Measurements from ENCODE around the gene PSMA2.
A peak's percentile ranks its signal among the peaks of the same experiment; 100 is the strongest.

The PSMA2 gene

DNA sequence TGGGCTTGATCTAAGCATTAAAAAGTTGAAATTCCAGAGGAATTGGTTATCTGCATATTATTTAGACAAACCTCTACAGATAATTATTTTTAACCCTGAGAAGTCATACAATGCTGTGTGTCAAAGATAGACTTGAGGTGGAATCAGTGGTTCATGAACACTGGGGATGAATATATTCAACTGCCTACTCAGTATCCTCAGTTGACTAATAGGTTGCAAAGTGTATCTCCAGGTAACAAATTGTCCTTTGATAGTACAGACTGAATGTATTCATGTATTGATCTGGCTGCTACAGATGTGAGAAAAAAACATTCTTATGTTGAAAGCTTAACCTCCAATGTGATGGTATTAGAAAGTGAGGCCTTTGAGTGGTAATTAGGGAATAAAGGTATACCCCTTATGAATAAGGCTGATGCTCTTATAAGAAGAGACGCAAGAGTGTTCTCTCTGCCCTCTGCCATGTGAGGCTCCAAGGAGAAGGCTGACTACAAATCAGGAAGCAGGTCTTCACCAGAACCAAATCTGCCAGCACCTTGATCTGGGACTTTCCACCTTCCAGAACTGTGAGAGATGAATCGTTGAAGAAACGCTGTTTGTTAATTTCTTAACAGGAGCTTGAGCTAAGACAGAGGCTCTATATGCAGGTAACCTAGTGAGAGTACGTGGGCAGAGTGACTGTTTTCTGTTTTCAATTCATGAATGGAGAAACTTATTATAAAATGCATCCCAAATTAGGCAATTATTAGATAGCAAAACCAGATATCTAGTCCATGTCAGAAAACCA, 7.7 kb upstream of the PSMA2 start:
- DNase-seq = no peak

DNA sequence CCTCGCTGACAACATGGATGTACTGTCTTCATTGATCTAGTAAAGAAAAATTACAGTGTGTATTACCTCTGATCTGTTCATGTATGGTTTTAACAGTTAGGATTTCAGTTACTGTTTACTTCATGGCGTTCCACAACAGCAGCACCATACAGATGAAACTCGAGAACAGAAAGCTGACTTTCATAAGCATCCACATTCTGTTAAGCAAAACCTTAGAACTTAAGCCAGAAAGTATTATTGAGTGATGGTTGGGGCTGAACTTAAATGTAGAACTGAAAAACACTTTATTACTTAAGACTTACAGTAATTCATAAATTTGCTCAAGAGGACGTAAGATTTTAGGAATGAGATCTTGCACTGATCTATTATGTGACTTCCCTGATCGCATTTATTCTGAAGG, 3.9 kb upstream of the PSMA2 start:
- DNase-seq = no peak

DNA sequence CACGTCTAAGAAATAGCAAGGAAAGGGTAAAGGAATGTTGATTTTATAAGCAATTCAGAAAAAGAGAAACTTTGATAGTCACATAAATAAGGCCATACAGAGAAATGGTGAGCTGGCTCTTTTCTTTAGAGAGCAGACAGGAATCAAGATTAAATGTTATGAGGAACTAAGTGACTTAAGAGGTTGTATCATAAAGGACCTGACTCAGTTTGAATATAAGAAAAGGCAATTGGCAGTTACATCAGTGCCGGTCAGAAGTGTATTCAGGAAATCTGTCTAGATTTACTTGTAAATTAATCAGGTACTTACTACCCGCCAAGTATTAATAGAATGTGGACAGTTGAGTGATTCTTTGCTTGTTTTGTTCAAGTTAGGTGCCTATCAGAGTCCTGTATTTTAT, 2.3 kb upstream of the PSMA2 start:
- no peak for DNase-seq

DNA sequence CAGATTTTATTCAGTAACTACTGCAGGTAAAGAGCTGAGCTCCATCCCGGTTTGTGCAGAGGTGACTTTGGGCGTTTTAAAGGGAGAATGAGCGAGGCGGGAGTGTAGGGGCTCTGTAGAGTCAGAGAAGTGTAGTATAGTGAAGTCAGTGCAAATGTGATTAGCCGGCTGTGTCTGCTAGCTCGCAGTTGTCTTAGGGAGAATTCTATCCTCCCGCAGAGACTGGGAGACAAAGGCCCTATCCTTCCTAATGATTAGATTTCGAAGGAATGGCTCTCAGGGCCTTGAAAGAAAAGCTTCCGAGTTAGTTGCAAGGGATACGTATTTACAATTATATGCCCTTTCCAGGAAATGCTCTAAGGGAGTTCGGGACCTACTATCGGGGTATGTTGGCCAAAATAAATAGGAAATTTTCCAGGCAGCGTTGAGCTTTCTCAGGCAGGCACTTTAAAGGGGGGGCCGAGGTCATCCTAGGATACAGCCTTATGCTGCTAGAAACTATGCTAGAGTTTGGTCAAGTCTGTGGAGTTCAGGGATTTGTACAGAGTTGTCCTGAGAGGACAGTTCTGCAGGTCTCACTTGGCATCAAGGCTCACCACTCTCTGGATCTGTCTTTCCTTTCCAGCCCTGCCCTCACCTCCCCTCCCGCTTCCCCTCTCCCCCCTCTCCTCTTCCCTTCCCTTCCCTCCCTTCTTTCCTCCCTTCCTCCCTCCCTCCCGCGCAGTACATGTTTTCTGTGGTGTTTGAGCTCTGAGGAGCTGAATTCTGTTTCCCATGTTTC, 1.0 kb upstream of the PSMA2 start:
- DNase-seq = peak; percentile 43 to 51

DNA sequence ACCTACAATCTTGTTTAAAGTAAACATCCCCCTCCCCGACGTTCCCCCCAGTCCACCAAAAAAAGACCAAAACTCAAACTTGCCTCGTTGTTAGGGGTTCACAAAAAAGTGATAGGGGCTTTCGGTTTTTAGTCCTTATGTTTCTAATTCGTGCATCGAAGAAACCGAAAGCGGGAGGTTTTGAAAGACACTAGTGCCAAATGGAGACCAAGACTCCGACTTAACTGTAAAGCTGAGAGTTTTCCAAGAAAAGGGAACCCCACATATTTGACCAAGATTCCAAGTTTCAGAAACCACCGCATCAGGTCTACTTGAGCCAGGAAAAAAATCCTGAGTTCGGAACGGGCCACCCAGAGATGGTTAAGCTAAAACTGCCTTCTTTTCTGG, 534 bp downstream of the PSMA2 start:
- DNase-seq = no peak

DNA sequence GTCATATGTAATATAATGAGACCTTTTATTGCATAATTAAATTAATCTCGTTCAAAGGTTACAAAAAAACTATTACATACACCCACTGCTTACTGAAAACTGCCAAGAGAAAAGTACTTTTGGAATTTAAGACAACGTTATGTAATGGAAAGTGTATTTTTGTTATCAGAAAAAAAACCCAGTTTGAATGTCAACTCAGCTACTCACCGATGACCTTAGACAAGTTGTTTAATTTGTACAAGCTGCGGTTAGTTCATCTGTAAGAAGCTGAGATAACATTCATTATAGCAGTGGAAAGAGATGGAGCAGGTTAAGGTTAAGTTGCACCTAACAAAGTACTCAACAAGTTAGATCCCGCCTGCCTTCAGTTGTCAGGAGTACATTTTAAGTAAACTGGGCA, 1.1 kb downstream of the PSMA2 start:
- peak in 1 of 2 experiments; percentile 34 for DNase-seq

DNA sequence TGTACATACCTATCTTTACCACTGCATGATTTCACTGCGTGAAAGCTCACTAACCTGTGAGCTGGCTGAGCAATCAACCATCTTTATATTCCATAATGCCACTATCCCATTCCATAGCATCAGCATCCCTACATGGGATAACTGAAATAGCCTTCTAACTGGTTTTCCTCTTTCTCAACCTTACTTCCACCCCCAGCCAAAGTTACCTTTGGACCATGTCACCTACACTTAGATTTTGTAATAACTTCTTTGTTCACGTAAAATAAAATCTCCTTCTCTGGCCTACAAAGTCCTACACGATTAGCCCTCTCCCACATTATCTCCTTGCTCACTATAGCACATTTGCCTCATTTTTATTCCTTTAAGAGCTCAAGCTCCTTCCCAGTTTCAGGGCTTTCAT, 2.5 kb downstream of the PSMA2 start:
- DNase-seq = no peak

DNA sequence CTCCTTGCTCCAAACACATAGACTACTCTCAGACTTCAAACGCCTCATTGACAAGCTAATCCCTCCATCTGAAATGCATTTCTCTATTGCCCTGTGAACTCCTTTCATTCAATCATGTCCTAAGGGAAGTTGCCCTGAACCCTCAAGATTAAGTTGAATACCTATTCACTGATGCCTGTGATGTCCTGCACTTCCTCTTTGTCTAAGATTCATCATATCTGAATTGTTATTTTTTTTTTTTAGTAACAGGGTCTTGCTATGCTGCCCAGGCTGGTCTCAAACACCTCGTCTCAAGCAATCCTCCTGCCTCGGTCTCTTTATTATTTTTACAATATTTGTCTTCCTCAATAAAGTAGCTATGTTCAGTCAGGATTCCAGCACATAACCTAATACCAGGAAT, 3.2 kb downstream of the PSMA2 start:
- DNase-seq = peak in 1 of 2 experiments; percentile 37

DNA sequence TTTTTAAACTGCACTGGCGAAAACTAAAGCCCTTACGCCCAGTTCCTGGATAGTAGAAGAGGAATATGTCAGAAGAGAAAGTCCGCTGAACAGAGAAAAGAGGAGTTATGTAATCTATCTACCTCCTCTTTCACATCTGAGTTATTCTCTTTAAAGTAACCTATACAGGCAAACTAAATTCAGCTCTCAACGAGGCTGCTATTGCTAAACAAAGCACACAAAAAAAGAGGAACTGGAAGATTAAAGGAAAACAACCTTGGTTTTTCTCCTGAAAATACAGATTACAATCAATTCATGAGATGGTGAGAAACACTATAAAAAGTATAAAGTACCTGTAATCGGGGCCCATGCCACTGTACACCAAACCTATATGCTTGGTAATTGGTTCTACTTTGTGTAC, 5.8 kb downstream of the PSMA2 start:
- peak; percentile 57 to 62 for DNase-seq

DNA sequence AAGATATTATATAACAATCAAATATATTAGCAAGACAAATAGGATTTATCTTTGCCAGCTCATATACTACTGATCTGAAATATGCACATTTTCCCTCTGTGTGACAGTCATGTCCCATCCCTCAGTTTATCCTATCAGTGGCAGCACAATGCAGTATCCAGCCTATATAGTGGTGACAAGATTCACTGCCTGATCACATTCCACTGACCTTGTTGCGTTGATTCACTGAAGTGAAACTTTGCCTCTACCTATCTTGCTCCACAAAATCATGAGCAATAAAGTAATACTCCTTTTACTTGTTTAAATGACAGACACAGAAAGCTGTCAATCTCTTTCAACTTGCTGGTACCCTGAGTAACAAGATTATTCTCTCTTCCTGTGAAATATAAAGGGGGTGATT, 6.3 kb downstream of the PSMA2 start:
- no peak for DNase-seq

DNA sequence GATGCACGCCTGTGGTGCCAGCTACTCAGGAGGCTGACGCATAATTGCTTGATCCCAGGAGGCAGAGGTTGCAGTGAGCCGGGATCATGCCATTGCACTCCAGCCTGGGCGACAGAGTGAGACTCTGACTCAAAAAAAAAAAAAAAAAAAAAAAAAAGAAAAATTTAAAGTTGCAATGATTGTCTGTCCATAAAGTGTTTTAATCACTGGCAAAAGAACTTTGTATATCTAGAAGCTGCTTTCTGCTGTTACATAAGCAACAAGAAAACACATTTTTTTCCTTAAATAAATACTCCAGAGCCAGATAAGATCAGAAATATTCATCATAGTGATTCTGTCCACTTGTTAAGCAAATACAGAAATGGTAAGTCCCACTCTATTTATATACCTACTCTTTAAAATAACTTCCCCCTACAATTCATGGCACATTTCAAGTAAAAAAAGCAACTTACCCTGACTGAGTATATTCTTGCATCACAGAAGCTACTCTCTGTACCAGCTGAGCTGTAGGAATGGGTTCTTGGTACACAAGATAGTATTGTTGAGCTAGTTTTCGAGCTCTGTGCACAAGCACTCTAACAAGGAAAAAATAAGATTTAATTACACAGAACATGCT, 7.6 kb downstream of the PSMA2 start:
- DNase-seq = peak in 1 of 2 experiments; percentile 29

DNA sequence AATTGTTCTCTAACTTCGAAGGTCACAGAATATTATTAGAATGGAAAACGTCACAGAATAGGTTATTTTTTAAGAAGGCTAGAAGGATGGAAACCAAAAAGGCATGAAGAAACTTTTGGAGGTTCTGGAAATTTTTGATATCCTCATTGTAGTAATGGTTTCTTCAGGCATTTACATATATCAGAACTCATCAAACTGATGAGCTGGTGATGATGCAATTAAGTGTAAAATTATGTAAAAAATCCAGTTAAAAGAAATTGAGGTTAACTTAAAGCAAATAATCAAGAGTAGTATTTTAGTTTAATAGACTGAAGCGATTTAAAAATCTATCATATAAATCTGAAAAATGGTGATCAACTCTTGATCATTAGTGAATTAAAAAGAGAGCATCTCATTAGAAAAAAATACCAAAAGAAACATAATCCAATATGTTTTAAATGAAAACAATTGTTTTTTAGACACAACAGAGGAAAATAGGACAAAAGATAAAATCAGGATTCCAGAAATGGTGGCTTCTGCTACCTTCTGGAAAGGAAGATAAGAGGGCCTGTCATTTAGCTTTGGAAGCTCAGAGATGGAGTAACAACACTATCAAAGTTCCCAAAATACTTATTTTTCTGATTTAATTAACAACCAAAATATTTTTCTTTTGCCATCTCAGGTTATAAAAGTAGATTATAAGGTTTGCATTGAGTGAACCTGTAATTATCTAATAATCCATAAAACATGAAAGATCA, 9.8 kb downstream of the PSMA2 start:
- DNase-seq = no peak

DNA sequence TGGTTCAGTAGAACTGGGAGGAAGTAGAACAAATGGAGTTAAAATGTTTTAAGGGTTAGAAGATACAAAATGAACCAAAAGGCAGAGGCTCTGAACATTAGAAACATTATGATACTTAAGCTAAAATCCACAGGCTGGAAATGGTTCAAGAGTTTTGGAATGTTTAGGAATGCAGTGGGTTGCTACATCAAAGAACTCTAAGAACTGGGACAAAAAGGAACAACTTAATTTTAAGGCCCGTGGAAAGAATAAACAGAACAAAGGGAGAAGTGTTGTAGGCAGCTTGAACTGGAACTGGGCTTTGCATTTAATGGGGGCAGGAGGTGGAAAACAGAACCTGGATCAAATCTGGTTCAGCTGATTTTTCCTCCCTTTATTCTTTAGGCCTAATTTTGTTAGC, 16.6 kb downstream of the PSMA2 start:
- no peak for DNase-seq

DNA sequence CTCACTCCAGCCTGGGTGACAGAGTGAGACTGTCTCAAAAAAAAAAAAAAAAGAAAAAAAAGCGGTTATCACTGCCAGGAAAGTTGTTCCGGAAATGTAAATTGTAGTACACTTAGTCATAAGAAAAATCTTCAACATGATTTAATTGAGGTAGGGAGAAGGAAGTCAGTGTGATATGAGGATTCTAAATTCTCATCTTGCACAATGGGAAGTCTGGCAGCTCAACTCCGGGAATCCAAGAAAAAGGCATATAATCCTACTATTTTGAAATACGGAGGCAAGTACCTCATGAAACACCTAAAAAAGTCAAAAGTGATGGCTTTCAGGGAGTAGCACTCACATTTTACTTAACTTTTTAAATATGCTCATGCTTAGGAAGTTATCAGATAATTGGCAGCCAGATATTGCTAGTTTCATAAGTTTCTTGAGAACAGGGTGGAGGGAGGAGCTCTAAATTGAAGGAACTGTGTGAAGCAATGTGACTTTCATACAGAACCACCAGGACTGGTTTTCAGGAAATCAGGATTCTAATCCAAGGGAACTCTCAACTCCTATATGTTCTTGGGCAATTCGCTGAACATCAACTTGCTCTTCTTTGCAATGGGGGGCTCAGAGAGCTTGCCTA, 17.4 kb downstream of the PSMA2 start:
- no peak for DNase-seq

DNA sequence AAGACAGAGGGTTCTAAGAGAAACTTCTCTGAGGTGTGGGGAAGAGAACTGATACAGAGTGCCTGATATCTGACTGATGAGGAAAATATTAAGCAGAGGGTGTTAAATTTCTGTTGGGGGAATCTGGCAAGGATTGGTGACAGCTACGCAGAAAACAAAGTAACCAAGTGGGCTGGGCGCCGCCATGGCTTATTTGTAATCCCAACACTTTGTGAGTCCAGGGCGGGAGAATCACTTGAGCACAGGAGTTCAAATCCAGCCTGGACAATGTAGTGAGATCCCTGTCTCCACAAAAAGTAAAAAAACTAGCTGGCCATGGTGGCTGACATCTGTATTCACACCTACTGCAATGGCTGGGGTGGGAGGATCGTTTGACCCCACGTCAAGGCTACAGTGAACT, 18.0 kb downstream of the PSMA2 start:
- DNase-seq = no peak

DNA sequence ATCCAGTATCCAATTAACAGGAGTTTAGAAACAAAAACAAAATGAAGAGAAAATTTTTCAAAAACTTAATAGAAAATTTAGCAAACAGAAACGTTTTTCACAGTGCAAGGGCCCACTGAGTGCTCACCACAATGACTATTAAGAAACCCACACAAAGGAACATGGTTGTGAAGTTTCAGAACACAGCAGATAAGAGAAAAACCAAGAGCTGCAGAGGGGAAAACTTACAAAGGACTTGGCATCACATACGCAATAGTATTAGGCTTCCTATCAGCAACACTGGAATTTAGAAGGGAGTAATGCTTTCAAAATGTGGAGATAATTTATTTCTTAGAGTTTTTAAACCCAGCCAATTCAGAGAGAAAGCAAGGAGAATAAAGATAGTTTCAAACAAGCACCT, 18.4 kb downstream of the PSMA2 start:
- peak in 1 of 2 experiments; percentile 25 for DNase-seq

DNA sequence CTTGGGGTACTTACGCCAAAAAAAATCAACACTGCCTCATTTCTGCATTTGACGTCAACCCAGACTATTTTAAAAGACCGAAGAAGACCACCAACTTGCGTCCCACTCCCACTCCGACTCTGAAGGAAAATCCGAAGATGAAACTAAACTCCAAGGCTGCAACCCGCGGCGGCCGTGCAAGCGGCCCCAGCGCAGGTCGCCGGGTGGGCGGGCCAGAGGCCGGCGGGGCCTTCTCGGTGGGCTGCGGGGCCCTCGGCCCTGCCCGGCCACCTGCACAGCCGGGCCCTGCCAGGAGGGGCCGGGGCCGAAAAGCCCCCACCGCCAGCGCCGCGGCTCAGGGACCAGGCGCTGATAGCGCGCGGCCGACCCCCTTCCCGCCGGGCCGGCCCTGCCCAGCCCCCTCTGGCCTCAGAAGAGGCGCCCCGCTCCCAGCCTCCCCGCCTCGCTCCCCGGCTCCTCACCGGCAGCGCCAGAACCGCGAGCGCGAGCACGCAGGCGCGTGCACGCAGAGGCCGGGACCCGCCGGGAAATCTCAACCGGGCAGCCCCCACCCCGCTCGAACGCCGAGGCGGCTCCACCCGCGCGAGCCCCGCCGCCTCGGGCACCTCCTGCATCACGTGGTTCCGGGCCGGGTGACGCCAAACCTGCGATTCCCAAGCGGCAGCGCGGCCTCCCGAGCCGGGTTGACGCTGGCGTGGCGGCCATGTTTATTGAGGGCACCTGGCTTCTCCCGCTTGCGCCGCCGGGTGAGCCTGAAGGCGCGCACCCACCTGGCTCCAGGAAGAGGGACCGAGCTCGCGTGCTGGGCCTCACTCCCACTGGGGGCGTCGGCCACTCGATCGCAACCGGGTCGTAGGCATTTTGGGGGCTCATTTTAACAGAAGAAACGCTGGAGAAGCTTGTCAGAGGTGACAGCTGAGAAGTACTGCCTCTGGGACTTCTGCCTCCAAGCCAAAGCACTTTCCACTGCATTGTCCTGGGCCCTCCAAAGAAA, 20.2 kb downstream of the PSMA2 start, which contains the start of gene C7orf25:
TSS of gene C7orf25 (minus strand) at position 617 of the 994 bp plus-strand sequence. CDS start 1,170 bp downstream, outside the sequence.
- peak; percentile 93 to 94 for DNase-seq

DNA sequence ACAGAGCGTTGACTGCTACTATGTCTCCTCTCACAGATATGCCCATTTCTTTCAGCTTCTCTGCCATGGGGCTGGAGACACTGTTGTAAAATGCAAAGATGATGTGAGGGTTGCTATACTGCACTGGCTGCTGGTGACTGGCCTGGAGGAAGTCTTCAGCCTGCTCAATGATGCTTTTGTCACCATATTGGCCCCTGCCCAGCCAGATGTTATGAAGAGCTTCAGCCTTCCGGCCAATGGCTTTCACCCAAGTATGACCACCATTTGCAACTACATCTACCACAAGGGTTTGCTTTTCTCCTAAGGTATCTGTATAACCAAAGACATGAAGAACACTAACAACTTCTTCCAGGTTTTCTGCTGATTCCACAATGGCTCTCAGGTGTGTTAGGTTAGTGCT, 21.7 kb downstream of the PSMA2 start:
- no peak for DNase-seq

DNA sequence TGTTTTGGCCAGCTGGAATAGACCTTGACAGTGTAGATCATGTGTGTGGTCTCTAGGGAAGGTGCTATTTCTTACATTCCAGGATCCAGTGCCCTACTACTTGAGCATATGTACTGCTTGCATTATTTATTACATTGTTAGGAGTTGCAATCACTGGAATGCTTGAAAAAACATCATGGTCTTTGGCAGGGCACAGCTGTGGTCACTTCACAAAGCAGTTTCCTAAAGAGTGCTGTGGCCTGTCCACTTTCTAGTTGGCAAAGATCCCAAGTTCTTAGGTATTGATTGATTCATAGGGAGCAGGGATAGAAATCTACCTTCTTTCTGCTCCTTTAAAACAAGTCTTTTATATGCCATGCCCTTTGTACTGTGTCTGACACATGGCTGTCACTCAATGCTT, 24.7 kb downstream of the PSMA2 start:
- no peak for DNase-seq

DNA sequence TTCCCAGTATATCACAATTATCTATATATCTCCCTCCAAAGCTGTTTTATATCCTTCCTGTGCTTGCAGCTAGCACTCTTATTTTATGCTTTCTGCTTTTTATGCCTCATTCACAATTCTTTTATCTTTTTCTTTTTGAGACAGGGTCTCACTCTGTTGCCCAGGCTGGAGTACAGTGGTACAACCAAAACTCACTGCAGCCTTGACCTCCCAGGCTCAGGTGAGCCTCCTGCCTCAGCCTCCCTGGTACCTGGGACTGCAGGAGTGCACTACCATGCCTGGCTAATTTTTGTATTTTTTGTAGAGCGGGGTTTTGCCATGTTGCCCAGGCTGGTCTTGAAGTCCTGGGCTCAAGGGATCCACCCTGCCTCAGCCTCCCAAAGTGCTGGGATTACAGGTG, 25.8 kb downstream of the PSMA2 start:
- no peak for DNase-seq

DNA sequence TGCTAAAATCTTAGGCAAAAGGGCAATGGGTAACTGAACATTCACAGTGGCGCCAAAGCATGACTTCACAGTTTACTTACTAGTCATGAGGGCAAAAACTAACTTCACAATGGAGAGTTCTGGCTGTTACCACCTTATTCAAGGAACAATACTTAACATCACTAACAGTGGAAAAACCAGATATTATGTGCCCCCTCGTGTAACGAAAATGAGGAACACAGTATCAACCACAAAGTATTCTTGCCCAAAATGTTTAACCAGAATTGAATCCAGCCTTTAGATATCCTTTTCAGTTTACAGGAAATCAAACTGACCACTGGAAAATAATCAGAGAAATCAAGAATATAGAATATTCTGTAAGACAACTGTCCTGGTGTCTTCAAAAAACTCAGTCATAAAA, 29.6 kb downstream of the PSMA2 start:
- peak; percentile 33 to 43 for DNase-seq
